HT-29 (cell line): ENCODE results near the gene ZDBF2. TPM values are rescaled to one million over a fixed set of nuclear protein-coding genes. Genes with fewer than 3 reads are reported as not detected.
"Not testable (repeated sequence)": the region's sequence is repeated elsewhere in the genome, so short reads cannot be mapped to it uniquely, and the experiment has no call there.

Experiments
- DNase-seq: peaks from one replicate; pipeline ENCODE4 v3.0.0-alpha.2; 2015; ENCODE audit warnings: low spot score
- total RNA-seq: library from RNA; depleted of rRNA; stranded (reverse); fragments of >200 nt; shearing (Covaris generic); gene quantifications from 2 replicates; pipeline ENCODE4 v1.2.3, GENCODE V29; 2014; rRNA removed

ZDBF2 gene
- not detected in 2 replicates for total RNA-seq

DNA sequence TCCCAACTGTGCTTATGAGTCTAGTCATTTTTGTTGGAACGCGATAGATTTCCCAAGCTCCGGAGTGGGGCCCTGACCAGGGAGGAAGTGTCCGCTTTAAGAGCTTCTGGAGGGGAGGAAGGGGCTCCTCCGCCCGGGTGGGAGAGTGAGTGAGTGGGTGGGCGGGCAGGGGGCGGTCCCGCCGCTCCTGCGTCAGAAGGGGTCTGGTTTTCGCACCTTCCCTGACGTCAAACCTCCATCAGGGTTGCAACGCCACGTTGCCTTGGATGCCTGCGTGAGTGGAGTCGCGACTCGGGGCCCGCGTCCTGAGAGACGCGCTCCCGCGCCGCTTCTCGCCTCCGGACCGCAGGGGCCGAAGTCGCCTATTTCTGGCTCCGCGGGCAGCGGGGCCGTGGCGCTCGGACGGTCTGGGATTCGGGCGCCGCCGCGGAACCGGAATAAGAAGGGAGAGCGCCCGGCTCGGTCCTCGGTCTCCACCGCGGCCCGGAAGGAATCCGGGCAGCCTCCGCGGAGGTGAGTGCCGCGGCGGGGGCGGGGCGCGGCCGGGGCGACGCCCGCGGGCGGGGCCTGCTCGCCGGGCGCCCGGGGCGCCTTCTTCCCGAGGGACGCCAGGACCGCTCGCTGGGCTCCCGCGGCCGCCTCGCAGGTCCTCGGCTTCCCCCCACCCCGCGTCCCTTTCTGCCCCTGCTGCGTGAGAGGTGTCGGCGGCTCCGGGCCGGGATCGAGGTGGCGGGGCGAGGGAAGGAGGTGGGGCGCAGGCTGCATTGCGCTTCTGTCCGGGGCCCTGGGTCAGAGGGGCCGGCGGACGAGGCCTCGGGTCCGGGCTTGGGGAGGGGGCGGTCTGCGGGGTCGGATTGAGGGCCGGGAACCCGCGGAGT is at the start of gene ZDBF2:
Gene ZDBF2, plus strand, starts transcription at position 230 of the 878 bp plus-strand sequence. CDS start 7,187 bp downstream, outside the sequence.
- DNase-seq, result no peak

DNA sequence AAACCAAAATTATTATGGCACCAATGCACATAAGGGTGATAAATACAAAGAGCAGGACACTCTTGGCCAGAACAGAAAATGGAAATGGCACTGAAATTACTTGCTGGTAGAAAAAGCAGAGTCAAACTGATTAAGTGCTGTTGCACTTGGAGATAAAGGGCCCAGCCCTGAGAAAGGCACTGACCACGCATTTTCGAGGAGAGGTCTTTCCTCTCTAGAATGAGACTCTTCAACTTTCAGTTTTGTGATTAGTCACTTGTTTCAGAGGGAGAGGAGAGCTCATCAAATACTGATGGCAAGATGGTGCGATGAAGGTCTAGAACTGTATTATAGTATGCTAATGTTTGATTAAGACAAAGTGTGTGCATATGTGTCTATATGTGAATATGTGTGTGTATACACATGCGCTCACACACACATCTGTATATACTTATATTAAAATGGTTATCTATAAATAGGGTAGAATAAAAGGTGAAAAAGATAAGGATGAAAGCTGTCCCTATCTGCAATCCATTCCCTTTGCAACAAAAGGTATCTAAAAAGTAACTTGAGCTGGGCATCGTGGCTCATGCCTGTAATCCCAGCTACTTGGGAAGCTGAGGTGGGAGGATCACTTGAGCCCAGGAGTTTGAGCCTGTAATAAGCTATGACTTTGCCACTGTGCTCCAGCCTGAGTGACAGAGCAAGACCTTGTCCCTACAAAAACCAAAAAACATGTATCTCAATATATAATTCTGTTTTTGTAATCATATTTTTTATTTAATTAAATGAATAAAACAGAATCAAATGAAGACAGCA is 48.8 kb upstream of the ZDBF2 start:
- no peak for DNase-seq

DNA sequence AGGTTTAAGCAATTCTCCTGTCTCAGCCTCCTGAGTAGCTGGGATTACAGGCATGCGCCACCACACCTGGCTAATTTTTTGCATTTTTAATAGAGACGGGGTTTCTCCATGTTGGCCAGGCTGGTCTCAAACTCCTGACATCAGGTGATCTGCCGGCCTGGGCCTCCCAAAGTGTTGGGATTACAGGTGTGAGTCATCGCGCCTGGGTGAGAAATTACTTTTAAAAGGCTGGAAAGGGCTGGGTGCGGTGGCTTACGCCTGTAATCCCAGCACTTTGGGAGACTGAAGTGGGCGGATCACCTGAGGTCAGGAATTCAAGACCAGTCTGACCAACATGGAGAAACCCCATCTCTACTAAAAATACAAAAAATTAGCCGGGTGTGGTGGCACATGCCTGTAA is 45.8 kb upstream of the ZDBF2 start:
- not testable (repeated sequence) for DNase-seq

GRCh38 chr2:206229642-206230041 is 44.8 kb upstream of the ZDBF2 start:
- no peak for DNase-seq

DNA sequence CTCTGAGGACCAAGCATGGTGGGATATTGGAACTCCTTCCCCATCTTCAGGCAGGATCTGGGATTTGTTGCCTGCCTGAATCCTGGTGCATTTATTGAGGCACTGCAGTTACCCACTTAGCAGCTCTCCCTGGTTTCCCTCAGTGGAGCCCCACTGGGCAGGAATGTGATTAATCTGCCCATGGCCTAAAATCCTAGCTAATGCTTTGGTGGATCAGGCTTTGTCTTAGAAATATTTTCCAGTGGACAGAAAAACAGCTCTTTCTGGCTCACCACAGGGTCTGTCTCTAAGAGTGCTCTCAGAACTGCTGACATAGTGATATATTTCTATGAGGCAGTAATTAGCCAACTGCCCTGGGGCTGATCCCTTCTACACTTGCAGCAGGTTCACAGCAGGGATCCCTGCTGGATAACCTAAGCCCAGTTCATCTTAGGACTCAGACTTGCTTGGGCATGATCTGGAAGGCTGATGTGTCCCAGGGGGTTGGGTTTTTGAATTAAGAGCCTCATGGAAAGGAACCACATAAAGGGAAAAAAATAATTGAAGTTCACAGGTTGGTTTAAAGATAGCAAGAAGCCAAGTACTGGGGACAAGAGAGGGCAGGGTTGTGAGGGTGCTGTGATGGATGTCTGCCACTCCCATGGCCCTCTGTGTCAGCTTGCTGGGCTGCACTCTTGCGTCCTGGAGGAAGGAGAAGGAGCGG is 44.3 kb upstream of the ZDBF2 start:
- no peak for DNase-seq

DNA sequence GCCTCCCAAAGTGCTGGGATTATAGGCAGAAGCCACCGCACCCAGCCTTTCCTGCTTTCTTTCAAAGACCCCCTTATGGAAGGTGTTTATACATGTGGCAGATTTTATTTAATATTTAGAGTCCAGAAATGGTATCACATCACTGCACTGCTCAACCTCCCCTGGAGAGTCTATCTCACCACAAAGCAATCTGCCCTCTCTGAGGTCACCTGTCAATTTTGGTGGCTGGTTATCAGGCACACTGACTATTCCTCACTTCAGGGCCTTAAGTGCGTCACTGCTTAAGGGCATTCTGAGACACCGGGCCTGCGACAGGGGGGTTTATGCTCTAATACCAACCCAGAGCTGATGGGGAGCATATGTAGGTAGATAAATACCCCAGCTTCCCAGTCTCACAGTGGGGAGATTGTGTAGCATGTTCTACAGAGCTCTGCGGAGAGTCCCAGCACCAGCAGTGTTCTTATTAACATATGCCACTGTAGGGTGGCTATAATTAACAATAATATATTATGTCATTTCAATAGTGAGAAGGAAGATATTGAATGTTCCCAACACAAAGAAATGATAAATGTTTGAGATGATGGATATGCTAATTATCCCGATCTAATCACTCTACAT is 42.7 kb upstream of the ZDBF2 start:
- no peak for DNase-seq

DNA sequence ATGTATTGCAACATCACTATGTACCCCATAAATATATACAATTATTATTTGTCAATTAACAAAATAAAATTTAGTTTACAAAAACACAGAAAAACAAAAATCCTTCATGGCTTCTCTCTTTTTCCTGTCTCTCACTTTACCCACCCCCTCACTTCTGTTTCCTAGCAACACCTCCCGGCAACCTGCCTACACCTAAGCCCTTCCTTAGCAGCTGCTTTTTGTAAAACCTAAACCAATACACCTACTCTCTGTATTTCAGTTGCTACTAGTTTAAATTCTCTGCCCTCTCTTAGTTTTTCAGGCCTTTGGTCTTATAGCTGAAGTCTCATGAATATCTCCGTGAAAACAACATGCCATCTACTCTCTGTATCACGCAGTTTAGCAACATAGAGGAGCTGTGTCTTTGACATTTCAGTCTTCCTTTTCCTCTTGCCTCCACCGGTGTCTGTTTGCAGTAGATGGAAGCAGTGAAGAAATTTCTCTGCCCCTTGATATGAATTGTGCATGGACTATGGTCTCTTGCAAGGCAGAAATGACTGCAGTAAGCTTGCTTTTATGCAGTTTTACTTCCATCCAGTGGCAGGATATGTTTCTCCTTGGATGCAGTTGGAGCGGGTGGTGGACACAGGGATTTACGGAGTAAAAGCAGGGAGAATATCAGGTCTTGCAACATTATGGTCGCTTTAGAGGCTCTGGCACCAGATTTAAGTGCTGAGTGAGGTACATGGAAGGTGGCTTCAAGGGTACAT is 42.0 kb upstream of the ZDBF2 start:
- DNase-seq, result no peak

GRCh38 chr2:206239157-206239556 is 35.3 kb upstream of the ZDBF2 start:
- DNase-seq, result no peak

- DNase-seq, result no peak
Measured at GRCh38 chr2:206240327-206240726, 34.1 kb upstream of the ZDBF2 start.

DNA sequence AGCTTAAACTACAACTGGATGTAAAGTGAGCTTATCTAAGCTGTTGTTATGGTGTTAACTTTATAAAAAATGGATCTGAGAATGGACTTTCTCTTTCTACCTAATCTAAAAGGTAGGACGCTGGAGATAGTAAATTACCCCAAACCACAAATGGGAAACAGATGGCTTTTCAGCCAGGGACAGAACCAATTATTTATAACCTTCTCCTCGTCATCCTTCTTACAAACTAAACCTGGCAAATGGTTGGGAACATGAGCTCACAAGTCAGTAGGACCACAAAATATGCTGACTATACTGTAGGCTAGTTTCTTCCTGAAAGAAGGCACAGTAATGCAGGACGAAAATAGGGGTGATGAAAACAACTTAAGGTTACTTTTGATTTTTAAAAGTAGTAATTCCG is 32.7 kb upstream of the ZDBF2 start:
- no peak for DNase-seq

- no peak for DNase-seq
Measured at GRCh38 chr2:206245265-206245672, 29.2 kb upstream of the ZDBF2 start.

GRCh38 chr2:206250041-206250897 is 24.2 kb upstream of the ZDBF2 start:
- no peak for DNase-seq

DNA sequence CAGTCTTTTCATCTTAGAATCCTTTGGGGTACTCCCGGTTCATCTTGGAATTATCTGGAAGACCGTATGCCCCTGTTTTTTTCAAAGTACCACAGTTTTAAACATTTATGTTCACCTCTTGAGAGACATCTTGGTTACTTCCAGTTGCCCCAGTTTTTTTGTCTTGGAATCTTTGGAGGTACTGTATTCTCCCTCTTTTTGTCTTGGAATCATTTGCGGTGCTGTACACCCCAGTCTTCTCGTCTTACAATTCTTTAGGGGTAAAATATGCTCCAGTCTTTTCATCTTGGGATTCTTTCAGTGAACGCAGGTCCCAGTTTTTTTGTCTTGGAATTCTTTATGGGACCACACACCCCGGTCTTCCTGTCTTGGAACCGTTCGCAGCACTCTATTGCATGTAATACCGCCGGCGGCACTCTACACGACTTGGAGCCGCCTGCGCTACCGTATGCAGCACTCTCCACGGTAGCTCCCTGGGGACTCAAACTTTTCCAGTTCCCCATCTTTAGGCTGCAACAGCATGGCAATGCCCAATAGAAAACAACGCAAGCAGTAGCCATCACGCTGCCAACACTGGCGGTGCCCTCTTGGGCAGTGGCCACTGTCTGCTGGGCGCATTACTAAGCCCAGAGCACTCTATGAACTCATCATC is 21.2 kb upstream of the ZDBF2 start:
- DNase-seq, result no peak

- DNase-seq, result no peak
Measured at GRCh38 chr2:206253777-206254166, 20.7 kb upstream of the ZDBF2 start.

DNA sequence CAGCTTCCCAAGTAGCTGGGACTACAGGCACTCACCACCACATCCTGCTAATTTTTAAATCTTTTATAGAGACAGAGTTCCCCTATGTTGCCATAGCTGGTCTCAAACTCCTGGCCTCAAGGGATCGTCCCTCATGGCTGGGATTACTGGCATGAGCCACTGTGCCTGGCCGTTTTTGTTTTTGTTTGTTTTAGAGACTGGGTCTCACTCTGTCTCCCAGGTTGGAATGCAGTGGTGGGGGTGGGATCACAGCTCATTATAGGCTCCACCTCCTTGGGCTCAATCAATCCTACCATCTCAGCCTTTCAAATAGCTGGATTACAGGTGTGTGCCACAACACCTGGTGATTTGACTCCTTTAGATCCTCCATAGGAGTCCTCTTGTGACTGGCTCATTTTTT is 19.5 kb upstream of the ZDBF2 start:
- DNase-seq, result no peak

GRCh38 chr2:206256706-206257205 is 17.7 kb upstream of the ZDBF2 start:
- no peak for DNase-seq

DNA sequence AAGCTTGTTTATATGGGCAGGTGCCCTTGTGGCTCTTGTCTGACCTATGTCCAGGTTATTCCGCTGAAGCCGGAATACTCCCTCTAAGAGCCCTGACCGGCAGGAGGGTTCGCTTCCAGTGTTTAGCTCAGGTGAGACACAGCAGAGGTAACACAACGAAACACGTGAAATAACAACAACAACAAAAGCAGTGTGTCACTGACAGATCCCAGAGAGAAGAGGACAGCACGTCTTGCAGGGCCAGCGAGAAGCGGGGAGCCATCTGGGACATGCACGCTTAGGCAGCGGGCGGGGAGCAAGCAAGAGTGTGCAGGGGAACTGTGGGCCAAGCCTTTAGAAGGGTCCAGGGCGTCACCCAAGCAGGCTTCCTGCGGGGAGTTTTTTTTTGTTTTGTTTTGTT is 17.1 kb upstream of the ZDBF2 start:
- DNase-seq, result no peak

GRCh38 chr2:206257861-206258260 is 16.6 kb upstream of the ZDBF2 start:
- DNase-seq, result no peak

DNA sequence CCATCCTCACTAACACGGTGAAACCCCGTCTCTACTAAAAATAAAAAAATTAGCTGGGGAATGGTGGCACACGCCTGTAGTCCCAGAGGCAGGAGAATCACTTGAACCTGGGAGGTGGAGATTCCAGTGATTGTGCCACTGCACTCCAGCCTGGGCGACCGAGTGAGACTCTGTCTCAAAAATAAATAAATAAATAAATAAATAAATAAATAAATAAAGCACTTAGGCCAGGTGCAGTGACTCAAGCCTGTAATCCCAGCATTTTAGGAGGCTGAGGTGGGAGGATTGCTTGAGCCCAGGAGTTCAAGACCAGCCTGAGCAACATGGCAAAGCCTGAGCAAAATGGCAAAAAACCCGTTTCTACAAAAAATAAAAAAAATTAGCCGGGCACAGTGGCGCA is 15.8 kb upstream of the ZDBF2 start:
- not testable (repeated sequence) for DNase-seq
